Measurements from ENCODE around the gene LIN54. TPM values are rescaled to one million over a fixed set of nuclear protein-coding genes. Genes with fewer than 3 reads are reported as not detected.

Gene LIN54
- total and polyA plus RNA-seq, 9 of the 15 experiments (the other 6 are each of a cell fraction or from before 2014, with no cell fraction given) = 2.2 to 22.5 (median 15.8) TPM

- TF ChIP-seq ZHX1 (conservative IDR thresholded peaks at IDR 0.05; ENCODE audit: low read length) (no peak), ELF1 (tag; IDR thresholded peaks at IDR 0.05) (no peak), SLC30A9 (CRISPR knock-in tag; IDR thresholded peaks at IDR 0.05) (no peak), ARID4B (CRISPR knock-in tag; IDR thresholded peaks at IDR 0.05) (peak; percentile 18; the same call in 1 of the 2 replicates), RBM25 (IDR thresholded peaks at IDR 0.05; ENCODE audit: low read depth, low read length, severe bottlenecking) (no peak), ZNF79 (CRISPR knock-in tag; IDR thresholded peaks at IDR 0.05; ENCODE audit: low read depth) (no peak), SETDB1 (IDR thresholded peaks at IDR 0.05; ENCODE audit: low read length) (no peak), E2F1 (CRISPR knock-in tag; IDR thresholded peaks at IDR 0.05) (no peak), SIN3A (IDR thresholded peaks at IDR 0.05; ENCODE audit: borderline replicate concordance in 2 of 2, control insufficient read depth in 1 of 2, low read depth in 2 of 2, low read length in 2 of 2) (peak in 1 of 2 experiments; percentile 44; a peak in 1 of 4 replicates), DEAF1 (CRISPR knock-in tag; IDR thresholded peaks at IDR 0.05) (no peak), CUX1 (CRISPR knock-in tag; IDR thresholded peaks at IDR 0.05) (no peak)
Measured at GRCh38 chr4:82890528-82890900, 120.1 kb downstream of the LIN54 start (continued).
